ENCODE measurements around the gene VPS13D. TPM values are rescaled to one million over a fixed set of nuclear protein-coding genes. Genes with fewer than 3 reads are reported as not detected.

VPS13D gene
- total and polyA plus RNA-seq, 2 donors (not counting 3 experiments of a cell fraction or from before 2014, with no cell fraction given): 13.6 to 48.5 TPM

- dilution Hi-C loops (cut with MboI; ENCODE audit: extremely low pct_ligation_motif_present, low sequenced_read_pairs) (no loop called here), intact Hi-C loops (cut with micrococcal nuclease) (no loop called here)
- no peak for TF ChIP-seq POLR2A (IDR thresholded peaks at IDR 0.05; ENCODE audit: low read depth, low read length)
- no peak for TF ChIP-seq FOS (IDR thresholded peaks at IDR 0.05; ENCODE audit: borderline replicate concordance, insufficient read depth, low read length)
- TF ChIP-seq JUN (IDR thresholded peaks at IDR 0.05; ENCODE audit: borderline replicate concordance, insufficient read depth, insufficient read length, low read depth): no peak
- TF ChIP-seq CTCF (IDR thresholded peaks at IDR 0.05; ENCODE audit: extremely low read depth in 1 of 2, insufficient read depth in 1 of 2, low read depth in 1 of 2, low read length in 2 of 2): no peak
- FAIRE-seq (no peak), DNase-seq (ENCODE audit: low read depth, low spot score) (no peak)
- Histone ChIP-seq H3K79me2 (ENCODE audit: control insufficient read depth, insufficient read depth, low read length) (no peaks in the 10 kb centered on the region), H3K4me1 (ENCODE audit: control insufficient read depth, extremely low read depth, insufficient read depth, low read length) (no peaks in the 10 kb centered on the region), H3K9me3 (replicated peaks; ENCODE audit: control insufficient read depth, insufficient read depth, low read length) (no peaks in the 10 kb centered on the region), H3K9ac (replicated peaks; ENCODE audit: extremely low read depth, insufficient read depth, low read length) (no peak overlapping the region), H3K27me3 (ENCODE audit: control insufficient read depth in 2 of 2, insufficient read depth in 2 of 2, low read length in 2 of 2) (no peaks in the 10 kb centered on the region), H3K4me2 (ENCODE audit: insufficient read depth, low read length) (no peak overlapping the region), H2AFZ (ENCODE audit: low read depth, low read length) (no peak overlapping the region), H4K20me1 (replicated peaks; ENCODE audit: control insufficient read depth, extremely low read depth, insufficient read depth, low read length) (no peaks in the 10 kb centered on the region), H3K36me3 (ENCODE audit: control insufficient read depth in 2 of 2, extremely low read depth in 1 of 2, insufficient read depth in 2 of 2, low read length in 2 of 2) (peaks cover 3 to 17% of the 10 kb centered on the region in 2 experiments), H3K4me3 (replicated peaks in 1 of 3; ENCODE audit: insufficient read depth in 1 of 3, low read depth in 1 of 3, low read length in 3 of 3) (no peak overlapping the region), H3K9me1 (replicated peaks; ENCODE audit: control insufficient read depth, extremely low read depth, insufficient read depth, low read length) (no peaks in the 10 kb centered on the region), H3K27ac (ENCODE audit: insufficient read depth, low read depth, low read length) (no peak overlapping the region)
- BruUV-seq (replicated peaks): no TSS peak
- ChIA-PET CTCF (no interaction called here), POLR2A (no interaction called here)
Observed at GRCh38 chr1:12326986-12327385, 97.2 kb downstream of the VPS13D start.

GRCh38 chr1:12327566-12327965 lies 97.7 kb downstream of the VPS13D start:
- ChIA-PET POLR2A (no interaction called here), CTCF (interaction anchor here (1.1 to 1.3 kb wide), 2 partner anchors 10 to 13 kb away, joined by 3 to 4 read pairs; no protein-coding TSS in a partner anchor)
- Histone ChIP-seq H2AFZ (ENCODE audit: low read depth, low read length) (no peak overlapping the region), H3K79me2 (ENCODE audit: control insufficient read depth, insufficient read depth, low read length) (no peaks in the 10 kb centered on the region), H3K27ac (ENCODE audit: insufficient read depth, low read depth, low read length) (no peak overlapping the region), H3K36me3 (ENCODE audit: control insufficient read depth in 2 of 2, extremely low read depth in 1 of 2, insufficient read depth in 2 of 2, low read length in 2 of 2) (peaks cover 3 to 15% of the 10 kb centered on the region in 2 experiments), H3K4me1 (ENCODE audit: control insufficient read depth, extremely low read depth, insufficient read depth, low read length) (no peaks in the 10 kb centered on the region), H4K20me1 (replicated peaks; ENCODE audit: control insufficient read depth, extremely low read depth, insufficient read depth, low read length) (no peaks in the 10 kb centered on the region), H3K9me3 (replicated peaks; ENCODE audit: control insufficient read depth, insufficient read depth, low read length) (no peaks in the 10 kb centered on the region), H3K4me2 (ENCODE audit: insufficient read depth, low read length) (no peak overlapping the region), H3K27me3 (ENCODE audit: control insufficient read depth in 2 of 2, insufficient read depth in 2 of 2, low read length in 2 of 2) (no peaks in the 10 kb centered on the region), H3K9ac (replicated peaks; ENCODE audit: extremely low read depth, insufficient read depth, low read length) (no peak overlapping the region), H3K4me3 (replicated peaks in 1 of 3; ENCODE audit: insufficient read depth in 1 of 3, low read depth in 1 of 3, low read length in 3 of 3) (no peak overlapping the region), H3K9me1 (replicated peaks; ENCODE audit: control insufficient read depth, extremely low read depth, insufficient read depth, low read length) (no peaks in the 10 kb centered on the region)
- intact Hi-C loops (cut with micrococcal nuclease) (no loop called here), dilution Hi-C loops (cut with MboI; ENCODE audit: extremely low pct_ligation_motif_present, low sequenced_read_pairs) (no loop called here)
- no peak for TF ChIP-seq GATA2 (IDR thresholded peaks at IDR 0.05; ENCODE audit: insufficient read depth, insufficient read length, low read depth, low read length)
- no peak for TF ChIP-seq MYC (IDR thresholded peaks at IDR 0.05; ENCODE audit: low read depth, low read length)
- TF ChIP-seq MAX (IDR thresholded peaks at IDR 0.05; ENCODE audit: insufficient read depth, insufficient read length): no peak
- no peak for TF ChIP-seq EZH2 (IDR thresholded peaks at IDR 0.05; ENCODE audit: borderline replicate concordance, low read depth, low read length, severe bottlenecking)
- TF ChIP-seq POLR2A (IDR thresholded peaks at IDR 0.05; ENCODE audit: low read depth, low read length): no peak
- TF ChIP-seq CTCF (IDR thresholded peaks at IDR 0.05; ENCODE audit: extremely low read depth in 1 of 2, insufficient read depth in 1 of 2, low read depth in 1 of 2, low read length in 2 of 2): no peak
- no peak for TF ChIP-seq FOS (IDR thresholded peaks at IDR 0.05; ENCODE audit: borderline replicate concordance, insufficient read depth, low read length)
- no peak for TF ChIP-seq POLR2AphosphoS5 (IDR thresholded peaks at IDR 0.05; ENCODE audit: insufficient read depth, low read depth, low read length)
- FAIRE-seq (no peak), DNase-seq (ENCODE audit: low read depth, low spot score) (no peak)
- BruUV-seq (replicated peaks): no TSS peak

All from endothelial cell of umbilical vein (primary cell).